GM12878 (cell line): ENCODE measurements around the gene SCARB1. TPM values are rescaled to one million over a fixed set of nuclear protein-coding genes. Genes with fewer than 3 reads are reported as not detected.

Source experiments
- BCL3 ChIP-seq: IDR thresholded peaks from 2 replicates; pipeline ENCODE4 v1.6.1; 2011; ENCODE audit warnings: borderline replicate concordance, low read depth, mild to moderate bottlenecking, moderate library complexity, low read length; ENCODE audit not compliant: insufficient read depth, poor library complexity, severe bottlenecking
- CHD1 ChIP-seq: IDR thresholded peaks from 2 replicates; pipeline ENCODE4 v1.6.1; 2012; ENCODE audit warnings: low read depth, low read length, improper control_type of control experiment
- CHD2 ChIP-seq: IDR thresholded peaks from 2 replicates; pipeline ENCODE4 v1.6.1; 2011; ENCODE audit warnings: low read depth, low read length, improper control_type of control experiment, borderline replicate concordance
- EZH2 ChIP-seq: IDR thresholded peaks from 2 replicates; pipeline ENCODE4 v1.6.1; 2012; ENCODE audit warnings: low read depth, mild to moderate bottlenecking, control low read depth, inconsistent platforms, low read length, borderline replicate concordance; ENCODE audit not compliant: control insufficient read depth
- FOXK2 ChIP-seq: fragments of 450-650 bp; IDR thresholded peaks from 2 replicates; pipeline ENCODE4 v1.6.1; 2017; ENCODE audit warnings: mild to moderate bottlenecking, moderate library complexity
- POLR2AphosphoS2 ChIP-seq: IDR thresholded peaks from 2 replicates; pipeline ENCODE4 v1.6.1; 2011; ENCODE audit warnings: low read depth, mild to moderate bottlenecking, low read length, improper control_type of control experiment, moderate library complexity
- PRDM15 ChIP-seq: fragments of 450-650 bp; formaldehyde crosslinking; IDR thresholded peaks from 2 replicates; pipeline ENCODE4 v1.4.0; 2020; ENCODE audit warnings: mild to moderate bottlenecking, moderate library complexity
- RAD21 ChIP-seq: IDR thresholded peaks from 2 replicates; pipeline ENCODE4 v1.6.1; 2011; ENCODE audit warnings: mild to moderate bottlenecking, low read depth, low read length, moderate library complexity; ENCODE audit not compliant: insufficient read depth
- RFX5 ChIP-seq: IDR thresholded peaks from 2 replicates; pipeline ENCODE4 v1.6.1; 2011; ENCODE audit warnings: low read depth, low read length, improper control_type of control experiment
- SUZ12 ChIP-seq: fragments of 200-600 bp; sonication (generic); IDR thresholded peaks from one replicate; pipeline ENCODE4 v1.6.1; 2018; ENCODE audit warnings: antibody characterized with exemption, mild to moderate bottlenecking; ENCODE audit not compliant: unreplicated experiment
- polyA plus RNA-seq, 11 experiments: library from polyadenylated mRNA; depleted of rRNA in 4 of 11; unstranded in 6 of 11; stranded (reverse) in 5 of 11; fragments of >200 nt; fragmentation: Nextera tagmentation in 4 of 11; fragmentation: Illumina TruSeq in 1 of 11; extraction: Ambion mirVana in 4 of 11; extraction: Trizol in 1 of 11; gene quantifications; 1 replicate in 1 of 11; 2 replicates in 10 of 11; pipeline versions ENCODE4 v1.2.1 to v1.2.3, GENCODE V29; 2011 to 2016; ENCODE audit warnings: inconsistent platforms in 2 of 11, missing spikeins in 2 of 11, low read depth in 1 of 11
- total RNA-seq, 4 experiments: library from RNA; depleted of rRNA in 3 of 4; stranded (reverse); fragments of >200 nt in 3 of 4; fragmentation: Illumina TruSeq in 1 of 4; extraction: Trizol in 1 of 4; gene quantifications; 2 replicates each; pipeline versions ENCODE4 v1.2.1 to v1.2.3, GENCODE V29; 2013 to 2021
- TF ChIP-seq, protein P1 (sequence below): IDR thresholded peaks from 2 replicates; pipeline ENCODE4 v1.6.1; 2012; ENCODE audit warnings: improper control_type of control experiment, low read depth, low read length; ENCODE audit not compliant: insufficient replicate concordance
- TF ChIP-seq, protein P2 (sequence below): fragments of 450-650 bp; formaldehyde crosslinking; IDR thresholded peaks from 2 replicates; pipeline ENCODE4 v1.5.0; 2022; ENCODE audit warnings: mild to moderate bottlenecking, missing genetic modification characterization

Gene SCARB1
- total and polyA plus RNA-seq, 10 of the 15 experiments (the other 5 are each of a cell fraction or from before 2014, with no cell fraction given): 0.34 to 104 (median 63.1) TPM

GRCh38 chr12:124774462-124775167, 89.0 kb downstream of the SCARB1 start (continued):
- TF ChIP-seq PRDM15 (CRISPR knock-in tag) (no peak), RAD21 (peak; percentile 22), FOXK2 (no peak), POLR2AphosphoS2 (peak; percentile 85), EZH2 (no peak), CHD1 (no peak), SUZ12 (no peak), CHD2 (peak; percentile 81), BCL3 (peak; percentile 100), RFX5 (no peak)
- TF ChIP-seq, protein P1, sequence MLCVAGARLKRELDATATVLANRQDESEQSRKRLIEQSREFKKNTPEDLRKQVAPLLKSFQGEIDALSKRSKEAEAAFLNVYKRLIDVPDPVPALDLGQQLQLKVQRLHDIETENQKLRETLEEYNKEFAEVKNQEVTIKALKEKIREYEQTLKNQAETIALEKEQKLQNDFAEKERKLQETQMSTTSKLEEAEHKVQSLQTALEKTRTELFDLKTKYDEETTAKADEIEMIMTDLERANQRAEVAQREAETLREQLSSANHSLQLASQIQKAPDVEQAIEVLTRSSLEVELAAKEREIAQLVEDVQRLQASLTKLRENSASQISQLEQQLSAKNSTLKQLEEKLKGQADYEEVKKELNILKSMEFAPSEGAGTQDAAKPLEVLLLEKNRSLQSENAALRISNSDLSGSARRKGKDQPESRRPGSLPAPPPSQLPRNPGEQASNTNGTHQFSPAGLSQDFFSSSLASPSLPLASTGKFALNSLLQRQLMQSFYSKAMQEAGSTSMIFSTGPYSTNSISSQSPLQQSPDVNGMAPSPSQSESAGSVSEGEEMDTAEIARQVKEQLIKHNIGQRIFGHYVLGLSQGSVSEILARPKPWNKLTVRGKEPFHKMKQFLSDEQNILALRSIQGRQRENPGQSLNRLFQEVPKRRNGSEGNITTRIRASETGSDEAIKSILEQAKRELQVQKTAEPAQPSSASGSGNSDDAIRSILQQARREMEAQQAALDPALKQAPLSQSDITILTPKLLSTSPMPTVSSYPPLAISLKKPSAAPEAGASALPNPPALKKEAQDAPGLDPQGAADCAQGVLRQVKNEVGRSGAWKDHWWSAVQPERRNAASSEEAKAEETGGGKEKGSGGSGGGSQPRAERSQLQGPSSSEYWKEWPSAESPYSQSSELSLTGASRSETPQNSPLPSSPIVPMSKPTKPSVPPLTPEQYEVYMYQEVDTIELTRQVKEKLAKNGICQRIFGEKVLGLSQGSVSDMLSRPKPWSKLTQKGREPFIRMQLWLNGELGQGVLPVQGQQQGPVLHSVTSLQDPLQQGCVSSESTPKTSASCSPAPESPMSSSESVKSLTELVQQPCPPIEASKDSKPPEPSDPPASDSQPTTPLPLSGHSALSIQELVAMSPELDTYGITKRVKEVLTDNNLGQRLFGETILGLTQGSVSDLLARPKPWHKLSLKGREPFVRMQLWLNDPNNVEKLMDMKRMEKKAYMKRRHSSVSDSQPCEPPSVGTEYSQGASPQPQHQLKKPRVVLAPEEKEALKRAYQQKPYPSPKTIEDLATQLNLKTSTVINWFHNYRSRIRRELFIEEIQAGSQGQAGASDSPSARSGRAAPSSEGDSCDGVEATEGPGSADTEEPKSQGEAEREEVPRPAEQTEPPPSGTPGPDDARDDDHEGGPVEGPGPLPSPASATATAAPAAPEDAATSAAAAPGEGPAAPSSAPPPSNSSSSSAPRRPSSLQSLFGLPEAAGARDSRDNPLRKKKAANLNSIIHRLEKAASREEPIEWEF: peak; percentile 99
- TF ChIP-seq, protein P2, sequence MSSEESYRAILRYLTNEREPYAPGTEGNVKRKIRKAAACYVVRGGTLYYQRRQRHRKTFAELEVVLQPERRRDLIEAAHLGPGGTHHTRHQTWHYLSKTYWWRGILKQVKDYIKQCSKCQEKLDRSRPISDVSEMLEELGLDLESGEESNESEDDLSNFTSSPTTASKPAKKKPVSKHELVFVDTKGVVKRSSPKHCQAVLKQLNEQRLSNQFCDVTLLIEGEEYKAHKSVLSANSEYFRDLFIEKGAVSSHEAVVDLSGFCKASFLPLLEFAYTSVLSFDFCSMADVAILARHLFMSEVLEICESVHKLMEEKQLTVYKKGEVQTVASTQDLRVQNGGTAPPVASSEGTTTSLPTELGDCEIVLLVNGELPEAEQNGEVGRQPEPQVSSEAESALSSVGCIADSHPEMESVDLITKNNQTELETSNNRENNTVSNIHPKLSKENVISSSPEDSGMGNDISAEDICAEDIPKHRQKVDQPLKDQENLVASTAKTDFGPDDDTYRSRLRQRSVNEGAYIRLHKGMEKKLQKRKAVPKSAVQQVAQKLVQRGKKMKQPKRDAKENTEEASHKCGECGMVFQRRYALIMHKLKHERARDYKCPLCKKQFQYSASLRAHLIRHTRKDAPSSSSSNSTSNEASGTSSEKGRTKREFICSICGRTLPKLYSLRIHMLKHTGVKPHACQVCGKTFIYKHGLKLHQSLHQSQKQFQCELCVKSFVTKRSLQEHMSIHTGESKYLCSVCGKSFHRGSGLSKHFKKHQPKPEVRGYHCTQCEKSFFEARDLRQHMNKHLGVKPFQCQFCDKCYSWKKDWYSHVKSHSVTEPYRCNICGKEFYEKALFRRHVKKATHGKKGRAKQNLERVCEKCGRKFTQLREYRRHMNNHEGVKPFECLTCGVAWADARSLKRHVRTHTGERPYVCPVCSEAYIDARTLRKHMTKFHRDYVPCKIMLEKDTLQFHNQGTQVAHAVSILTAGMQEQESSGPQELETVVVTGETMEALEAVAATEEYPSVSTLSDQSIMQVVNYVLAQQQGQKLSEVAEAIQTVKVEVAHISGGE (CRISPR knock-in tag): no peak
